ENCODE data around the gene POU3F2.

The POU3F2 gene

DNA sequence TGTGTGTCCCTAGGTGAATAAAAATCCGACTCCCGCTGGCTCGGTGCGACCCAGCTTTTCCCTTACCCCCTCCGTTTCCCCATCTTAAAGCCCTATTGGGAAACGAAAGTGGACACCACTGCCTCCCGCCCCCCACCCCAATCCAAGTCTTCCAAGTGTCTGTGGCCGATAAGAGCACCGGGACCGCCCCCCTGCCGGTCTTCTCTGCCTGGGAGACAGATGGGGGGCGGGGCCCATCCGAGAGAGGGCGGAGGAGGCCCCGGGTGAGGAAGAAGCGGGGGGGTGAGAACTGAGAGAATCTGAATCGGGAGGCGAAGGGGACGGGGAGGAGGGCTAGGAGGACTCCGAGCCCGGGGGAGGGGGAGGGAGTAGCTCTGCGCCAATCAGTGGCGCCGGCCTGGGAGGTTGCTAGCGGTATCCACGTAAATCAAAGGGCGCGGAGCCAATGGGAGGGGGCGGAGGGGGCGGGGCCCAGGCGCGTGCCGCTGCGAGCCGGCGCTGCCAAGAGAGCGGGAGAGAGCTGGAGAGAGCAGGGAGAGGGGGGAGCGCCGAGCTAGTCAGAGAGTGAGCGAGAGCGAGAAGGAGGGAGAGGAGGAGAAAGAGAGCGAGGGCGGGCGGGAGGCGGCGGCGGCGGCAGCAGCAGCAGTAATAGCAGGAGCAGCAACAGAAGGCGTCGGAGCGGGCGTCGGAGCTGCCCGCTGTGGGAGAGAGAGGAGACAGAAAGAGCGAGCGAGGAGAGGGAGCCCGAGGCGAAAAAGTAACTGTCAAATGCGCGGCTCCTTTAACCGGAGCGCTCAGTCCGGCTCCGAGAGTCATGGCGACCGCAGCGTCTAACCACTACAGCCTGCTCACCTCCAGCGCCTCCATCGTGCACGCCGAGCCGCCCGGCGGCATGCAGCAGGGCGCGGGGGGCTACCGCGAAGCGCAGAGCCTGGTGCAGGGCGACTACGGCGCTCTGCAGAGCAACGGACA, at the start of gene POU3F2:
POU3F2 (plus strand) TSS at position 515 of the 972 bp plus-strand sequence; CDS start at position 815, 300 bp downstream.
- FAIRE-seq = no peak

DNA sequence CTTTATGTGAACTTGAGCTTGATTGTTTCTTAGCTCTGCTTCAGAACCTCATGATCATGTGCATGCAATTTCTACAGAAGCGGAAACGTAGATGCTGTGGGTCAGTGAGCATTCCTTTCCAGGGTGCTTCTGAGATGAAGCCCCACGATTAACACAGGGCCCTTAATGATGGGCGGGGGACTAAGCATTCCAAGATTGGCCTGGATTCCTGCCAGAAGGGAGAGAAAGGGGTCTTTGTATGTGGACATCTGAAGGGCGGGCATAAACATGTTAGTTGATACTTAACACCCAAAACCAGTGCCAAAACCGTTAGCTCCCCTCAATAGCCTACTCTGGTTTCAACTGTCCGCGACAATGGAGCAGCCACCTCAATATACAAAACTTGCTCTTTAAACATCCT, 46.9 kb upstream of the POU3F2 start:
- FAIRE-seq = no peak

DNA sequence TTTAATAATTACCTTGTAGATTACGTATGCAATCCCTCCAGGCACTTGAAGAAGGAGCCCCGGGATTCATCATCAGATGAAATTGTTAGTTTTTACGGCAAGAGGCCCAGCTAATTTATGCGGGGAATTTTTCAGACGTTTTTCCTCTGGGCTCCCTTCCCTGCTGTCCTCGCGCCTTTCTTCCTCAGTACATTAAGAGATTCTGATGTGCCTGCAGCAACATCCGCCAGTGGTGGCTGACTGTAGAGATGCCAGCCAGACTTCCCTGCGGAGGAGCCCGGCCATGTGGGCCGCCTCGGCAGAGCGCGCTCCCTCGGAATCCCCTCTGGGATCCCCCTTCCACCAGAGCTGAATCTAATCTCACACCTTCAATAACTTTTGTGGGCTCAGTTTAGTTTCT, 46.4 kb upstream of the POU3F2 start:
- no peak for FAIRE-seq

GRCh38 chr6:98794307-98794842, 40.0 kb upstream of the POU3F2 start:
- FAIRE-seq = no peak

DNA sequence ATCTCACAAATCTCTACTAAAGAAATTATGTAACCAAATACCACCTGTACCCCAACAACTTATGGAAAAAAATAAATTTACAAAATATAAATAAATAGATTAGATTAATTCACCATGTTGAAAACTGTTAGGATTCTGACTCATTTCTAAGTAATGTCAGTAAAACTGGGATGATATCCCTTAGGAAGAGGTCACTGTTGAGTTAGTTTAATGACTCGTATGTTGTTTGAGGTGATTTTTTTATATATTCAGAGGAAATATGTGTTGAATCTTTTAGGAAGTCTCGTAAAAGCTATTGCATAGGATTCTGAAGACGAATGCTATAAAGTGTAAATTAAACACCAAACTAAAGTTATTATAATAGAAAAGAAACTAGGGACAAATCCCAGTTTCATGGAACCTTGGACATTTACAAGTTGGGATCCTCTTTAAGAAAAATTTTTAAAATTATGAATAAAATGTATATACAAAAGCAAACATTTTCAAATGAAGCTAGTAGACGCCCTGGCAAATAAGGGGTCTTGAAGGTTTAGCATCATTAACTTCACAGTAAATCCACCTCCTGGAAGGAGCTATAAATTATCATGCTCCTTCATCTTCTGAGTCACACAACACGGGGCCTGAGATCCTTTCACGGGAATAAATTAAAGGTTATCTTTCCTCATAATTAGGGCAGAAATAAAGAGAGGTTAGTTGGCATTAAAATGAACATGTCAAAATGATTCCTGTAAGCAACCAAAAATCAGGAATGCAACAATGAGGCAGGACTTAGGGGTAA, 37.0 kb upstream of the POU3F2 start:
- no peak for FAIRE-seq

DNA sequence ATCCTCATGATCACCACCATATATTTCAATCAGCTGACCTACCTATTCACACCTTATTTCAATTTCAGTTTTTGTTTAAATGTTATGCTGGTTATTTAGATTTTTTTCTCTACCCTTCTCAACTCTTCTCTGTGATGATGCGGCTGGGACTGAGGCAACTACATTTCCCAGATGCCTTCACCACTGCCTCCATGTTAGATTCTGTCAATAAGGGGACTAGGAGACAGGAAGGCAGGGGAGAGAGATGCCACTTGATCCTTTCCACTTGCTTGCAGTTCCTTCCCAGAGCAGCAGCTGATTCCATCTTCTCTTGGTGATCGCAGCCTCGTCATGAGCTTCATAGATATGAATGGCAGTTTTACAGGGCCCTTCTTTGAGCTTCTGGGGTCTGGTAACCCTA, 33.5 kb upstream of the POU3F2 start:
- FAIRE-seq = no peak

- no peak for FAIRE-seq
Measured at GRCh38 chr6:98808541-98809210, 25.7 kb upstream of the POU3F2 start.

DNA sequence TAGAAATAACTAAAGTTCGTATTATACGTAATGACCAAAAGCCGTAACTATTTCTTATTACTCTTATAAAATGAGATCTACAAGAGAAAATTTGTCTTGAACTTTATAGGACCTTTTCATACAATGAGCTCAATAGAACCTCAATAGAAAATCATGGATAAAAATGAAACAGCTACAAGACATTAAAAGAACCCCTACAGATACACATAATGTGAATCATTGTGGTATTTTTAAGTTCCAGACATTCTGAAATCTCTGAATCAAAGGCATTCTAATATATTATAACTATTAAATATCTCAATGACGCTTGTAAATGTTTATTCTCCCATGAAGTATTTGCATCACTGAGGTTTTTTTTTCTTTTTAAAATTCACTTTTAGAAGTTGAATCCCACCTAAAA, 22.2 kb upstream of the POU3F2 start:
- no peak for FAIRE-seq

DNA sequence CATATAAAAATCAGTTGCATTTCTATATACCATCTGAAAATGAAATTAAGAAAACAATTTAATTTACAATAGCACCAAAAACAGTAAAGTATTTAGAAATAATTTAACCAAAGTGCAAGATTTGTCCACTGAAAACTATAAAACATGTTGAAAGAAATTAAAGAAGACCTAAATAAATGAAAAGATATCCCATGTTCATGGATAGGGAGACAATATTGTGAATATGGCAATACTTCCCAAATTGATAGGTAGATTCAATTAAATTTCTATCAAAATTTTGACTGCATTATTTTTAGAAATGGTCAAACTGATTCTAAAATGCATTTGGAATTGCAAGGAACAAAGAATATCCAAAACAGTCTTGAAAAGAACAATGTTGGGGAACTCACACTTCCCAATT, 17.6 kb upstream of the POU3F2 start:
- no peak for FAIRE-seq

GRCh38 chr6:98821756-98822405, 12.5 kb upstream of the POU3F2 start:
- no peak for FAIRE-seq

DNA sequence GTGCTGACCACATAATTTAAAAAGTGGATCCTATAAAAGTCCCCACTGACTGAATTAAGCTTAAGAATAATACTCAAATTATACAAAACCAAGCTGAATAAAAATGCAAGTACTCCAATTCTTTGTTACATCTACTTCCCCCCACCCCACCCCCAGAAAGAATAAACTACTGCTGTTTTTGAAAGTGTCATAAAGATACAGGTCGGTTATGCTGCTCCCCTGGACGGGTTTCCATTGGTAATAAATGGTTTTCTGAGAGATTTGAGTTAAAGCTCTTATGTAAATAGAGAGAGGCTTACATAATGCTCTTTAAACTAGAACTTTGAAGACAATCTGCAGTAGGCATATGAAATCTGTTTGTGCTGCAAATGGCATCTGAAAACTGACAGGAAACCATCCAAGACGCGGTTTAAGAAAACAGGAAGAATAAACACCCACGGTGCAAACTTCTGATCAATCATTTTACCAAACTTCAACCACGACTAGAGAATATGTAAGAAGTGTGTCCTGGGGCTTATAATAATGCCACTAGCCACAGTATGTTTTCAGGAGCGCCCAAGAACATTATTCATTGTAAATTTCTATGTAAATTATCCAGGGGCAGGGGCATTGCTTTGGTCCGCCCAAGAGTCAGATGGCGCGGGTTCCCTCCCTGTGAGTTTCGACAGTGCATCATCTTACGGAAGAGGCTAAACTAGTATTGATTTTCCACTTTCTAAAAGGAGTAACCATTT, 10.8 kb upstream of the POU3F2 start:
- no peak for FAIRE-seq

DNA sequence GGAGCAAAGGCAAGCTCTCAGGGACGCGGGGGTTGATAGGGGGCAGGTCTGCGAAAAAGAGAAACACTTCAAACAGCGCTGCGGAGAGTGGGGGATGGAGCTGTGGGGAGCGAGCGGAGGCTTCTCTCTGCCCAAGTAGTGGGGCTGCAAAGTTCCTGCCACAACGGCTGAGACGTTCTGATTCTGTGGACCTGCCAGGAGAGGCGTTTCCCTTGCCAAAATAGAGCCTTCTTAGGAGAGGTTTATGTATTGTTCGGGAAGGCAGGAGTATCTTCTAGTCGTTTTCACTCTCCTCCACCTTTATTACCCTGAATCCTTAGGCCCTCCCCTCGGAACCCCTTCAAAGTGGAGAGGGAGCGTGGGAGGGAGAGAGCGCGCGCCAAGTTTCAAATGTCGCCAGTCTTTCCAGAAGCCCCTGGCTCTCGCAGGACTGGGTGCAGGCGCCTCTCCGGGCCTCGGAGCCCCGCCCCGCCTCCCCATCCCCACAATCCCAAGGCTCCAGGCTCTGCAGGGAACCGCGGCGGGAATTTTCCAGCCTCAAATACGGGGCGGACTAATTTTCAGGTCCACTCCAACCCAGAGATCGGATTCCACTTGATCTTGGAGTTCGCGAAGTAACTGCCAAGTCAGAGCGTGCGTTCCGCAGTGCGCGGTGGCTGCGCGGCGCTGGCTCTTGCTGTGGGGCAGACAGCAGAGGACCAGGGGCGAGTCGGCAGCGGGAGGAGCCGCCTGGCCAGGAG, 10.0 kb upstream of the POU3F2 start:
- no peak for FAIRE-seq

GRCh38 chr6:98824902-98825599, 9.3 kb upstream of the POU3F2 start:
- no peak for FAIRE-seq

DNA sequence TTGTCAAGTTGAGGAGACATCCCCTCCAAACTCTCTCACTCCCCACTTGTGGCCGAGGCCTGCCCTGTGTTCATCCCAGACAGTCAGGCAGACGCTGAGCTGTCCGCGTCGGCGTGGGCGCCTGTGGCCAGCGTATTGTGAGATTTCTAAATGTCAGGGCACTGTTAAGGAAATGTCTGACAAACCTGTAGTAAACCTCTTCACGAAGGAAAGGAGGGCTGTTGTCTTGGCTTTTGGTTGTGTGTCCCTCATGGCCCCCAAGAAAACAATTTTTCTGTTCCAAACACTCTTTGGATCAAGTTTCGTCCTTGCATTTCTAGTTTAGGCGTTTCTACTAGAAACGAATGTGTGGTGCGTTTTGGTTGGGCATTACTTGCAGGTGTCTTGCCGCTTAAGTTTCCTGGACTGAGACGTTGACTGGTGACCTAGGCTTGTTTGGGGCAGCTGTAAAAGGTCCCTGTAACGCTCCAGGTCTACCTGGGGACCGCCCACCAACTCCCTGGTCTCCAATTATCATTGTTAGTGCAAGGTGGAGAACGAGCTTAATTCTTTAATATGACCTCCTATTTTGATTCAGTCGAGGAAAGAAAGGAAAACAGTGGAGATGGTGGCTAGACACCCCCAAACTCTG, 8.7 kb upstream of the POU3F2 start:
- no peak for FAIRE-seq

GRCh38 chr6:98827295-98828159, 6.8 kb upstream of the POU3F2 start:
- no peak for FAIRE-seq

DNA sequence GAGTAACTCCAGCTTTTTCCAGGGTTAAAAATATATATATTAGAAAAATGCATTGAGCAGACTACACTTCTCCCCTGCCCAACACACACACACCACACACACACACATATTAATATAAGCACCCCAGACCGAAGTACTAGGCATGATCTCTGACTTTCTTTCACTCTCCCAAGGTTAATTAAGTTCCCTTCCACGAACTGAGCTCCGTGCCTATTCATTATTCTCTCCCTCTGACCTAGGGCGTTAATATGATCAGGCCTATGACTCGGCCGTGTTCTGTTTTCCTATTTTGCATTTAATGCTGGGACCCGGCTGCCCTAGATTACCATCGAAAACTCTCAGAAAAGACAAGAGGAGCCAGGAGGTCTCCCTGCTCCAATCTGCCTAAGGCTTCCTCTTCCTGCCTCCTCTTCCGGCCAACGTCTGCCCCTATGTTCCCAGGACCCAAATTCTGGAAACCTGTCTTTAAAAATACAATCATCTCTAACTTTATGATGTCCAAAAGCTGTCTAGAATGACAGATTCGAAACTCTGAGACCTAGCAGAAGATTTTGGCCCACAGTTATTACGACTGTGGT, 6.1 kb upstream of the POU3F2 start:
- no peak for FAIRE-seq

GRCh38 chr6:98828941-98829411, 5.4 kb upstream of the POU3F2 start:
- no peak for FAIRE-seq

DNA sequence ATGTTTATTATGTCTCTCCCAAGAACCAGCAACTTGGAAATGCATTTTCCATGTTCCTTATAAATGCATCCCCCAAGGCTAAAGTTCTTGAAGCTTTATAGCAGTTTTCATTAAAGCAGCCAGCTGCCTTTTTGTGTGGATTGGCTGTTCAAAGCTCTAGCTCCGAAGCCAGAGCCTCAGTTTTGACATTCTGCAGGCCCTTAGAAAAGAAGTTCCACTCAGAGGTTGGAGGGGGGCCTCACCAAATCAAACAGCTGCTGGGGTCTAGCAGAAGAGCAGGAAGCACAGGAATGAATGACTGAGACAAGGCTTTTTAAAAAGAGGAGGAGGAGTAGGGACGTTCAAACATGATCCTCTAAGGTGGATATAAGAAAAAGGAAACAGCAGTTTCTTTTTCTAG, 4.2 kb upstream of the POU3F2 start:
- FAIRE-seq = no peak
